Mesenchymal stem cell (in vitro differentiated cells and primary cell): Measurements from ENCODE around the gene RPS6KA2.
A peak's percentile ranks its signal among the peaks of the same experiment; 100 is the strongest.

Source experiments
- DNase-seq: peaks from one replicate; pipeline ENCODE4 v3.0.0-alpha.2; 2013
- H2AFZ ChIP-seq: one replicate; pipeline ENCODE4 v1.6.1; 2013; ENCODE audit warnings: low read depth, mild to moderate bottlenecking, control low read depth, inconsistent platforms, low read length, moderate library complexity
- H2AK5ac ChIP-seq: 2 replicates; pipeline ENCODE4 v1.6.1; 2013; ENCODE audit warnings: low read length, moderate library complexity, mild to moderate bottlenecking, inconsistent platforms; ENCODE audit not compliant: severe bottlenecking
- H2BK120ac ChIP-seq: one replicate; pipeline ENCODE4 v1.6.1; 2013; ENCODE audit warnings: low read depth, mild to moderate bottlenecking, inconsistent platforms, low read length, moderate library complexity
- H2BK12ac ChIP-seq, 2 experiments: one replicate each; pipeline ENCODE4 v1.6.1; 2013; ENCODE audit warnings: inconsistent platforms in 2 of 2, low read length in 2 of 2, mild to moderate bottlenecking in 2 of 2, moderate library complexity in 2 of 2, control low read depth in 1 of 2
- H2BK15ac ChIP-seq: one replicate; pipeline ENCODE4 v1.6.1; 2013; ENCODE audit warnings: mild to moderate bottlenecking, low read depth, inconsistent platforms; ENCODE audit not compliant: poor library complexity, severe bottlenecking
- H2BK5ac ChIP-seq: 2 replicates; pipeline ENCODE4 v1.6.1; 2013; ENCODE audit warnings: low read depth, mild to moderate bottlenecking, low read length, control low read depth, inconsistent platforms; ENCODE audit not compliant: poor library complexity, severe bottlenecking
- H3K14ac ChIP-seq, 2 experiments: one replicate each; pipeline ENCODE4 v1.6.1; 2013; ENCODE audit warnings: inconsistent platforms in 2 of 2, low read length in 2 of 2, control low read depth in 1 of 2, mild to moderate bottlenecking in 1 of 2, moderate library complexity in 1 of 2
- H3K18ac ChIP-seq, 2 experiments: one replicate each; pipeline ENCODE4 v1.6.1; 2013; ENCODE audit warnings: inconsistent platforms in 2 of 2, low read length in 2 of 2, control low read depth in 1 of 2, low read depth in 1 of 2, mild to moderate bottlenecking in 1 of 2
- H3K23ac ChIP-seq, 2 experiments: one replicate each; pipeline ENCODE4 v1.6.1; 2013; ENCODE audit warnings: inconsistent platforms in 2 of 2, low read length in 2 of 2, mild to moderate bottlenecking in 2 of 2, moderate library complexity in 2 of 2, control low read depth in 1 of 2
- H3K27ac ChIP-seq: 2 replicates; pipeline ENCODE4 v1.5.1; 2013; ENCODE audit warnings: mild to moderate bottlenecking, moderate library complexity, low read length, control low read depth, inconsistent platforms; ENCODE audit not compliant: poor library complexity, severe bottlenecking
- H3K27me3 ChIP-seq, 2 experiments: 2 replicates each; pipeline versions ENCODE4 v1.6.1 to v1.7.0; 2013; ENCODE audit warnings: low read length in 2 of 2, mild to moderate bottlenecking in 2 of 2, moderate library complexity in 2 of 2, control low read depth in 1 of 2, inconsistent platforms in 1 of 2; ENCODE audit not compliant: control insufficient read depth in 1 of 2, insufficient read depth in 1 of 2
- H3K36me3 ChIP-seq, 2 experiments: 2 replicates each; pipeline versions ENCODE4 v1.6.1 to v1.7.0; 2013; ENCODE audit warnings: low read length in 2 of 2, control low read depth in 1 of 2, inconsistent platforms in 1 of 2, low read depth in 1 of 2, mild to moderate bottlenecking in 1 of 2; ENCODE audit not compliant: insufficient read depth in 2 of 2, control insufficient read depth in 1 of 2
- H3K4ac ChIP-seq, 2 experiments: one replicate each; pipeline ENCODE4 v1.6.1; 2013; ENCODE audit warnings: inconsistent platforms in 2 of 2, low read length in 2 of 2, mild to moderate bottlenecking in 2 of 2, moderate library complexity in 2 of 2, control low read depth in 1 of 2, low read depth in 1 of 2
- H3K4me1 ChIP-seq: 2 replicates; pipeline ENCODE4 v1.6.1; 2013; ENCODE audit warnings: low read depth, low read length, control low read depth; ENCODE audit not compliant: control insufficient read depth, insufficient read depth
- H3K4me2 ChIP-seq: 2 replicates; pipeline ENCODE4 v1.6.1; 2013; ENCODE audit warnings: low read length, mild to moderate bottlenecking, inconsistent platforms; ENCODE audit not compliant: poor library complexity, severe bottlenecking
- H3K4me3 ChIP-seq, 2 experiments: 2 replicates each; pipeline versions ENCODE4 v1.5.1 to v1.7.0; 2013; ENCODE audit warnings: low read length in 2 of 2, mild to moderate bottlenecking in 2 of 2, control low read depth in 1 of 2, low read depth in 1 of 2; ENCODE audit not compliant: insufficient read depth in 1 of 2
- H3K79me1 ChIP-seq: replicated peaks from 2 replicates; pipeline ENCODE4 v1.6.1; 2013; ENCODE audit warnings: mild to moderate bottlenecking, control low read depth, low read length, inconsistent platforms; ENCODE audit not compliant: poor library complexity, severe bottlenecking
- H3K9ac ChIP-seq: 2 replicates; pipeline ENCODE4 v1.7.0; 2013; ENCODE audit warnings: mild to moderate bottlenecking, low read length, moderate library complexity
- H3K9me3 ChIP-seq: 2 replicates; pipeline ENCODE4 v1.7.0; 2013; ENCODE audit warnings: mild to moderate bottlenecking, low read length; ENCODE audit not compliant: control insufficient read depth
- H4K8ac ChIP-seq: one replicate; pipeline ENCODE4 v1.6.1; 2013; ENCODE audit warnings: inconsistent platforms, mild to moderate bottlenecking, low read length, moderate library complexity
- H4K91ac ChIP-seq: one replicate; pipeline ENCODE4 v1.6.1; 2013; ENCODE audit warnings: mild to moderate bottlenecking, low read length, inconsistent platforms
- WGBS: methylation state at CpG from one replicate; pipeline ENCODE4 v1.1.7; 2013; ENCODE audit warnings: mixed read lengths; 5-methylcytosine and 5-hydroxymethylcytosine counted together

RPS6KA2 gene

DNA sequence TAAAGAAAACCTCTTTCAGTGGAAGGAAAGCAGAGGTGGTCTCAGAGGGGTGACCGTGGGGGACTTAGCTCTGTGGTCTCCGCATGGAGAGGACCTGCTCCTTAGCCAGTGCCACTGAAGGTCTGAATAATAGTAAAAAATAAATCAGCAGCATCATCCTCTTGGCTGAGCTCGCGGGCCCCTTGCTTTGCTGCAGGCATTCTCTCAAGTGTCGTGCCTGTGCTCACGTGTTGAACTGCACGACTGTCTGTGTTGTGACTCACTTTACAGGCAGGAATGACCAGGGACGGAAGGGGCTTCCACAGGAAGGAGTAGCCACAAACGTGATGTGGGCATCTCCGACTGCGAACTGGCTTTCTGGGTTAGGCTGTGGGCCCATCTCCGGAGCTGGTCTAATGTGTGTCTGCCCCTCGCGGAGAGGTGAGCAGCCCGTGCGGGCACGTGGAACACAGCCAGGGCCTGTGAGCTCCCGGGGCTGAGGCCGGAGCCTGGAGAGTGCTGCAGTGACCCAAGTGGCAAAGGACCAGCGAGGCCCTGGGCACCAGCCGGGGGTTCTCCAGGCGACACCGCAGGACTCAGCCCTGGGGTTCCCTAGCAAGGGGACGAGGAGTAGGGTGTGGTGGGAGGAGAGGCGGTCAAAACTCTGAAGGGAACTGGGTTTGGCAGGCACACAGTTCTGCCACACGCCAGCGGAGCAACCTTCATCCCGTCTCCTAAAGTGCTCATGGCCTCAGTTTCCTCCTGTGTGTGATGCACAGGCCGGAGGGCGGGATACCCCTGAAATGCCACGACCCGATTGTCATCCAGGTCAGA lies 129.8 kb downstream of the RPS6KA2 start:
- H3K4me2 ChIP-seq: no peak overlapping the region
- no peak overlapping the region for H3K18ac ChIP-seq
- peak; percentile 37 for DNase-seq
- no peaks in the 10 kb centered on the region for H3K79me1 ChIP-seq
- H3K14ac ChIP-seq: no peak overlapping the region
- H2BK15ac ChIP-seq: no peak overlapping the region
- no peak overlapping the region for H2BK5ac ChIP-seq
- H4K8ac ChIP-seq: no peak overlapping the region
- peaks cover 9 to 18% of the 10 kb centered on the region in 2 experiments for H3K36me3 ChIP-seq
- H3K23ac ChIP-seq: no peak overlapping the region
- no peaks in the 10 kb centered on the region for H3K4me1 ChIP-seq
- H2AK5ac ChIP-seq: no peak overlapping the region
- no peak overlapping the region for H2BK12ac ChIP-seq
- no peak overlapping the region for H2AFZ ChIP-seq
- no peak overlapping the region for H3K27ac ChIP-seq
- no peak overlapping the region for H4K91ac ChIP-seq
- H3K9ac ChIP-seq: no peak overlapping the region
- no peaks in the 10 kb centered on the region for H3K9me3 ChIP-seq
- no peak overlapping the region for H2BK120ac ChIP-seq
- no peak overlapping the region for H3K4ac ChIP-seq
- no peaks in the 10 kb centered on the region for H3K27me3 ChIP-seq
- H3K4me3 ChIP-seq: no peak overlapping the region
- WGBS: 88% methylated on average over 32 of the region's 32 CpGs

DNA sequence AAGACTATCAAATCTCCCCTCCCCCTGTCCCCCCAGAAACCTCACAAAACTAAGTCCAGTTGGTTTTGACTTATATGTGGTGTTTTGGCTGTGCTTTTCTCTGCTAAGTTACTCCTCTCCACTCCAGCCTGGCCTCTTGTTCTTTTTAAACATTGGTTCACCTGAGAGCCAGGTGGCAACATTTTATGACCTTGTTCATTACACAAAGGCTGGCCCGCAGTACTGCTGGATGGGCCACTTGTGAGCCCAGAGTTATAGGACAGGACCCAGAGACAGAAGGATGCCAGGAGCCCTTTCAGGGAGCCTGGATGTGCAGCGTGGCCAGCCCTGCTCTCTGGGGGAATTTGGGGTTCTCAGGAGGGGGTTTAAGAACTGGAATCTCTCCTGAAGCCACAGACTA lies 130.6 kb downstream of the RPS6KA2 start:
- WGBS: 94% methylated on average over 2 of the region's 2 CpGs

DNA sequence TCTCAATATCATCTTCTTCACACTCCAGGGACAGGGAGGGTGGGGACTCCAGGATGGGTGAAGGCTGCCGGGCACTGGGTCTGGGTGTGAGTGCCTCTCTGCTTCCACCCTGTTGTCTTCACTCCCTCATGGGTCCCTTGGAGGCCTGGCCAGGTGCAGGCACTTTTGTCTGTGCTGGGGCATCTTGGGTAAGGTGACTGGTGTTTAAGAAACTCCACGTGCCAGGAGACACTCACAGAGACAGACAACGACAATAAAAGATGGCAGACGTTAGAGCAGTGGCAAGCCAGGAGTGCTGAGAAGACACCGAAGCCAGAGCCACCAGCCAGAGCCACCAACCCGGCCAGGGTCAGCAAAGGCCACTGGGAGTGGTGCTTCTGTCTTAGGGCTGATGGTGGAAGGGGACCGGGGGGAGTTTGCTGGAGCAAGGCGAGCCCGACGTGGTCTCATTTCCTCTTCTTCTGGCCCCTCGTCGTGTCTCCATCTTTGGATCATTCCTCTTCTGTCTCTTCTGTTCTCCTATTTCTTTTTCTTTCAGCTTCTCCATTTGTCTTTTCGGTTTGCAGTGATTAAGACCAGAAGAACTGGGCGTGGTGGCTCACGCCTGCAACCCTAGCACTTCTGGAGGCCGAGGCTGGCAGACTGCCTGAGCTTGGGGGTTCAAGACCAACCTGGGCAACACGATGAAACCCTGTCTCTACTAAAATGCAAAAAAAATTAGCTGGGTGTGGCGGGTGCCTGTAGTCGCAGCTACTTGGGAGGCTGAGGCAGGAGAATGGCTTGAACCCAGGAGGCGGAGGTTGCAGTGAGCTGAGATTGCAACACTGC lies 131.3 kb downstream of the RPS6KA2 start:
- H3K9ac ChIP-seq: no peak overlapping the region
- H3K27ac ChIP-seq: no peak overlapping the region
- no peak overlapping the region for H3K4ac ChIP-seq
- no peaks in the 10 kb centered on the region for H3K27me3 ChIP-seq
- no peaks in the 10 kb centered on the region for H3K79me1 ChIP-seq
- peaks cover 9 to 18% of the 10 kb centered on the region in 2 experiments for H3K36me3 ChIP-seq
- H4K8ac ChIP-seq: peak overlapping the region; percentile 33
- H2BK120ac ChIP-seq: no peak overlapping the region
- peaks cover 4% of the 10 kb centered on the region for H3K4me1 ChIP-seq
- H3K4me2 ChIP-seq: no peak overlapping the region
- H4K91ac ChIP-seq: no peak overlapping the region
- no peak overlapping the region for H3K23ac ChIP-seq
- no peak overlapping the region for H3K14ac ChIP-seq
- H2BK5ac ChIP-seq: no peak overlapping the region
- 95% methylated on average over 15 of the region's 20 CpGs for WGBS
- no peak overlapping the region for H3K18ac ChIP-seq
- no peak overlapping the region for H2BK12ac ChIP-seq
- H3K9me3 ChIP-seq: no peaks in the 10 kb centered on the region
- no peak for DNase-seq
- H2BK15ac ChIP-seq: no peak overlapping the region
- H2AK5ac ChIP-seq: no peak overlapping the region
- H2AFZ ChIP-seq: no peak overlapping the region
- H3K4me3 ChIP-seq: no peak overlapping the region

More for the DNA sequence above, 130.6 kb downstream of the RPS6KA2 start:
- no peak overlapping the region for H3K4me2 ChIP-seq
- H3K36me3 ChIP-seq: peaks cover 9 to 18% of the 10 kb centered on the region in 2 experiments
- no peak overlapping the region for H3K4me3 ChIP-seq
- H3K79me1 ChIP-seq: no peaks in the 10 kb centered on the region
- no peak overlapping the region for H3K4ac ChIP-seq
- H2BK120ac ChIP-seq: no peak overlapping the region
- no peak overlapping the region for H3K9ac ChIP-seq
- H3K9me3 ChIP-seq: no peaks in the 10 kb centered on the region
- no peak overlapping the region for H4K91ac ChIP-seq
- no peak overlapping the region for H4K8ac ChIP-seq
- H3K18ac ChIP-seq: no peak overlapping the region
- H2BK5ac ChIP-seq: no peak overlapping the region
- no peak overlapping the region for H2BK12ac ChIP-seq
- H3K4me1 ChIP-seq: no peaks in the 10 kb centered on the region
- H3K23ac ChIP-seq: no peak overlapping the region
- no peak for DNase-seq
- H2BK15ac ChIP-seq: no peak overlapping the region
- H3K27ac ChIP-seq: no peak overlapping the region
- H2AFZ ChIP-seq: no peak overlapping the region
- H3K27me3 ChIP-seq: no peaks in the 10 kb centered on the region
- H3K14ac ChIP-seq: no peak overlapping the region
- no peak overlapping the region for H2AK5ac ChIP-seq
